HG02798 (cell line): ENCODE results near the gene SBNO2.

Experiments used
- ATAC-seq: cut with Tn5 transposase; IDR thresholded peaks from one replicate; pipeline ENCODE4 v1.9.1; 2021; ENCODE audit warnings: mild to moderate bottlenecking; ENCODE audit not compliant: unreplicated experiment, poor library complexity

Gene SBNO2

GRCh38 chr19:1109697-1110671 lies 64.1 kb downstream of the SBNO2 start:
- no peak for ATAC-seq

- no peak for ATAC-seq
Measured at GRCh38 chr19:1109032-1109551, 65.0 kb downstream of the SBNO2 start.

- no peak for ATAC-seq
Measured at GRCh38 chr19:1108291-1109031, 65.6 kb downstream of the SBNO2 start.

GRCh38 chr19:1107661-1108261 lies 66.3 kb downstream of the SBNO2 start:
- no peak for ATAC-seq

- no peak for ATAC-seq
Measured at GRCh38 chr19:1106841-1107660, 67.0 kb downstream of the SBNO2 start.

- no peak for ATAC-seq
Measured at GRCh38 chr19:1105873-1106840, 67.9 kb downstream of the SBNO2 start.

GRCh38 chr19:1105008-1105872 lies 68.8 kb downstream of the SBNO2 start:
- no peak for ATAC-seq

GRCh38 chr19:1104311-1105007 lies 69.6 kb downstream of the SBNO2 start:
- ATAC-seq: peak; percentile 29

GRCh38 chr19:1103708-1104310 lies 70.3 kb downstream of the SBNO2 start, which contains the start of gene GPX4:
Gene GPX4, plus strand, starts transcription at chr19:1103994. Its CDS starts 50 bp downstream, at chr19:1104044.
- ATAC-seq: peak; percentile 83

- ATAC-seq: no peak
Measured at GRCh38 chr19:1103132-1103707, 70.8 kb downstream of the SBNO2 start.

- ATAC-seq: peak; percentile 22
Measured at GRCh38 chr19:1102407-1103131, 71.5 kb downstream of the SBNO2 start.

GRCh38 chr19:1101337-1101698 lies 72.8 kb downstream of the SBNO2 start:
- ATAC-seq: no peak

- ATAC-seq: no peak
Measured at GRCh38 chr19:1098177-1099051, 75.7 kb downstream of the SBNO2 start.

GRCh38 chr19:1097810-1098176 lies 76.3 kb downstream of the SBNO2 start:
- ATAC-seq: no peak
